NB4 (cell line): ENCODE results near the gene FBXW8.
A peak's percentile ranks its signal among the peaks of the same experiment; 100 is the strongest.

Experiments
- DNase-seq: peaks from one replicate; pipeline ENCODE4 v3.0.0; 2010; ENCODE audit warnings: low read depth
- H3K4me3 ChIP-seq: one replicate; pipeline ENCODE4 v1.5.1; 2011; ENCODE audit warnings: mild to moderate bottlenecking, low read depth, low read length, moderate library complexity
- CTCF ChIP-seq: IDR thresholded peaks from one replicate; pipeline ENCODE4 v1.5.1; 2012; ENCODE audit warnings: low read depth, low read length
- MAX ChIP-seq: IDR thresholded peaks from 2 replicates; pipeline ENCODE4 v1.6.1; 2011; ENCODE audit warnings: low read depth, low read length
- MYC ChIP-seq: IDR thresholded peaks from 2 replicates; pipeline ENCODE4 v1.6.1; 2011; ENCODE audit warnings: low read depth, low read length
- POLR2A ChIP-seq: IDR thresholded peaks from 2 replicates; pipeline ENCODE4 v1.6.1; 2011; ENCODE audit warnings: mild to moderate bottlenecking; ENCODE audit not compliant: insufficient read length; ENCODE audit errors: extremely low read depth

The FBXW8 gene

GRCh38 chr12:116959845-116960514, 49.2 kb downstream of the FBXW8 start:
- DNase-seq, result peak; percentile 25
- TF ChIP-seq MYC (no peak), CTCF (no peak), MAX (no peak), POLR2A (no peak)

GRCh38 chr12:116962197-116962596, 51.4 kb downstream of the FBXW8 start:
- peak; percentile 63 for DNase-seq
- TF ChIP-seq MYC (peak; percentile 50; the same call in 1 of the 2 replicates), POLR2A (no peak), CTCF (no peak), MAX (peak; percentile 65; the same call in 1 of the 2 replicates)
- no peak overlapping the region for H3K4me3 ChIP-seq

More at GRCh38 chr12:116959845-116960514, 49.2 kb downstream of the FBXW8 start:
- H3K4me3 ChIP-seq, result no peak overlapping the region

- no peak for DNase-seq
- TF ChIP-seq CTCF, result no peak
- no peak for TF ChIP-seq POLR2A
- TF ChIP-seq MAX, result no peak
- TF ChIP-seq MYC, result no peak
- no peak overlapping the region for H3K4me3 ChIP-seq
Observed at GRCh38 chr12:116962783-116963356, 52.1 kb downstream of the FBXW8 start.

GRCh38 chr12:116964054-116965050, 53.6 kb downstream of the FBXW8 start:
- H3K4me3 ChIP-seq, result no peak overlapping the region
- TF ChIP-seq MYC, result no peak
- TF ChIP-seq POLR2A, result no peak
- TF ChIP-seq MAX, result no peak
- TF ChIP-seq CTCF, result no peak
- DNase-seq, result no peak

- TF ChIP-seq MYC, result no peak
- TF ChIP-seq MAX, result no peak
- TF ChIP-seq CTCF, result no peak
- no peak for TF ChIP-seq POLR2A
- no peak overlapping the region for H3K4me3 ChIP-seq
Observed at GRCh38 chr12:116968986-116969385, 58.2 kb downstream of the FBXW8 start.

More at GRCh38 chr12:116968986-116969385, 58.2 kb downstream of the FBXW8 start:
- no peak for DNase-seq
